ENCODE results near the gene OR2V2.
"Not testable (repeated sequence)": the region's sequence is repeated elsewhere in the genome, so short reads cannot be mapped to it uniquely, and the experiment has no call there.

OR2V2 gene

DNA sequence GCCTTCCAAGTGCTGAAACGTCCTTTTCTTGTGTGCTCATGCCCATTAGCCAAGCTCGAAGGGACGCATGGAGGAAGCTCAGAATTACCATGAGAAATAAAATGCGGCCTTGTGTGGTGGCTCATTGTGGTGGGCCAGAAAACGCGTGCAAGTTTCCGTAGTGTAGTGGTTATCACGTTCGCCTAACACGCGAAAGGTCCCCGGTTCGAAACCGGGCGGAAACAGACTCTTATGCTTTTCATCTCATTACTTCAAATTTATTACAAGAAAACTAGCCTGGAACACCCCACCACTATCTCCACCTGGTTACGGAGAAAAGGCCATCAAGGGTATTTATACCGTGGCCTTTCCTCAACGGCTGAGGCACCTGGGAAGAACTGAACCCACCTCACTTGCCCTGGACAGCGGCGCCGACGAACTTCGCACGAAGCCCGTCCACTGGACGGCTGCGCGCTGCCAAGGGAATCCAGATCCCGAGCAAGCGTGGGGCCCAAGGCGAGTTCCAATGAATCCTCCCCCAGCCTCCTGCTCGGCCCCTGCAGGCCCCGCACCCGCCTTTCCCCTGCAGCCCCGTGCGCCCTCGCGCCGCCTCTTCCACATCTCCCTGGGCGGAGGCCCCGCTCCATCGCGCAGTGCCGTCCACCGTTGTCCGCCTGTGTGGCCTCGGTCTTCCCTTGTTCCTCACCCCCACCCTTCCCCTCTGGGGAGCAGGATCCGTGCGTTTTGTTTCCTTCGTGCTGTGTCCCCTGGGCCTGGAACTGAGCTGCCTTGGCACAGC lies 22.3 kb downstream of the OR2V2 start:
- H3K9me3 Mint-ChIP-seq, H3K36me3 Mint-ChIP-seq: not testable (repeated sequence)
- Mint-ChIP-seq H3K4me1 (peaks cover 52% of the 10 kb centered on the region), H3K27me3 (peaks cover 56% of the 10 kb centered on the region), H3K27ac (peak overlapping the region; percentile 87), H3K4me3 (peak overlapping the region; percentile 42)

GRCh38 chr5:181170237-181170825 lies 22.9 kb downstream of the OR2V2 start:
- Mint-ChIP-seq H3K4me1 (peaks cover 50% of the 10 kb centered on the region), H3K27ac (peak overlapping the region; percentile 80), H3K36me3 (peaks cover 4% of the 10 kb centered on the region), H3K27me3 (peaks cover 55% of the 10 kb centered on the region), H3K9me3 (no peaks in the 10 kb centered on the region), H3K4me3 (no peak overlapping the region)

DNA sequence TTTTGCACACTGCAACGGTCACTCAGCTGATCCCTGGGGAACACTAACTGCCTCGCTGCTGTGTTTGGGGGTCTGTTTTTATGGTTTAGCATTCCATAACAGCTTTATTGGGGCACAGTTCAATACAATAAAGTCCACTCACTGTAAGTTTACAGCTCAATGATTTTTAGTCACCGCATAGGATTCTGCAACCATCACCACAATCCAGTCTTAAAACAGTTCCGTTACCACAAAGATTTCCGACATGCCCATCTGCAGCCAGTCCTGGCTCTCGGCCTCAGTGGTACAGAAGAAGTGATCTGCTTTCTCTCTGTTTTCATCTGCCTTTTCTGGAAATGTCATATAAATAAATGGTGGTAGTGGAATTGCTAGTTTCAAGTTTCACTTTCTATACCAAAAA lies 23.6 kb downstream of the OR2V2 start:
- H3K4me1 Mint-ChIP-seq, result peaks cover 46% of the 10 kb centered on the region
- no peak overlapping the region for H3K4me3 Mint-ChIP-seq
- peaks cover 4% of the 10 kb centered on the region for H3K36me3 Mint-ChIP-seq
- peak overlapping the region; percentile 47 for H3K27ac Mint-ChIP-seq
- H3K27me3 Mint-ChIP-seq, result peaks cover 49% of the 10 kb centered on the region
- H3K9me3 Mint-ChIP-seq, result no peaks in the 10 kb centered on the region

GRCh38 chr5:181171782-181172181 lies 24.4 kb downstream of the OR2V2 start:
- no peak overlapping the region for H3K4me3 Mint-ChIP-seq

DNA sequence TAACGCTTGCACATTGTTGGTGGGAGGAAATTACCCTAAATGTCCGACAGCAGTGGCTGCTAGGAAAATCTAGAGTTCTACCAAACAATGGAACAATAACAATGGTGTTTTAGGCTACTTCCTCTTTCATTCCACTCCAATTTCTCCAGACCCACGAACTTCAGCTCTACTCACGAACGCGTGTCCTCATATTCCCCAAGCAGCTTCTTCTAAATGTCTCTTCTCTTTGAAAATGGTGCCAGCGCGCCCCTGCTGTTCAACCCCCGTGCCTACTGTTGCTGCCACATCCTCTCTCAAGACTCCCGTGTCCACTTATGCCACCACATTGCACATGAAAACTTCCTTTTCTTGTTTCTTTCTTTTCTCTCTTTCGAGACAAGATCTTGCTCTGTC lies 25.6 kb downstream of the OR2V2 start:
- H3K4me3 Mint-ChIP-seq, result peak overlapping the region; percentile 79
- H3K4me1 Mint-ChIP-seq, result peaks cover 31% of the 10 kb centered on the region
- peaks cover 4% of the 10 kb centered on the region for H3K36me3 Mint-ChIP-seq
- no peaks in the 10 kb centered on the region for H3K9me3 Mint-ChIP-seq
- peak overlapping the region; percentile 95 for H3K27ac Mint-ChIP-seq
- peaks cover 31% of the 10 kb centered on the region for H3K27me3 Mint-ChIP-seq

More at GRCh38 chr5:181171782-181172181, 24.4 kb downstream of the OR2V2 start:
- Mint-ChIP-seq H3K4me1 (peaks cover 38% of the 10 kb centered on the region), H3K27ac (no peak overlapping the region), H3K36me3 (peaks cover 4% of the 10 kb centered on the region), H3K27me3 (peaks cover 42% of the 10 kb centered on the region), H3K9me3 (no peaks in the 10 kb centered on the region)

- Mint-ChIP-seq H3K27me3 (peaks cover 27% of the 10 kb centered on the region), H3K4me1 (peaks cover 31% of the 10 kb centered on the region), H3K27ac (peak overlapping the region; percentile 95), H3K4me3 (peak overlapping the region; percentile 79), H3K9me3 (no peaks in the 10 kb centered on the region), H3K36me3 (peaks cover 4% of the 10 kb centered on the region)
Measured at GRCh38 chr5:181173420-181174342, 26.3 kb downstream of the OR2V2 start.

DNA sequence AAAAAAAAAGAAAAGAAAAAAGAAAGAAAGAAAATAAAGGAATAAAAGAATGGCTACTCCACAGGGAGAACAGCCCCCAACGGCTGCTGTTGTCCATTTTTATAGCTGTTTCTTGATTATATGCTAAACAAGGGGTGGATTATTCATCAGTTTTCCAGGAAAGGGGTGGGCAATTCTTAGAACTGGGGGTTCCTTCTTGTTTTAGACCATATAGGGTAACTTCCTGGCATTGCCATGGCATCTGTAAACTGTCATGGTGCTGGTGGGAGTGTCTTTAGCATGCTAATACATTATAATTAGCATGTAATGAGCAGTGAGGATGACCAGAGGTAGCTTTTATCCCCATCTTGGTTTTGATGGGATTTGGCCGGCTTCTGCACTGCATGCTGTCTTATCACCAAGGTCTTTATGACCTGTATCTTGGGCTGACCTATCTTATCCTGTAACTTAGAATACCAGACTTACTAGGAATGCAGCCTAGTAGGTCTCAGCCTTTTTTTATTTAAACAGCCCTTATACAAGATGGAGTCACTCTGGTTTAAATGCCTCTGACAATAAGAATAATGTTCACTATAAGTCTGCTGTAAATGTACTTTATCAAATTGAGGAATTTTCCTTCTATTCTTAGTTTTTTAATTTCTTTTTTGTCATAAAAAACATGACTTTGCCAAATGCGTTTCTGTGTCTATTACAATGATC lies 29.0 kb downstream of the OR2V2 start:
- Mint-ChIP-seq H3K4me3 (no peak overlapping the region), H3K27me3 (peaks cover 13% of the 10 kb centered on the region), H3K4me1 (peaks cover 12% of the 10 kb centered on the region), H3K36me3 (no peaks in the 10 kb centered on the region), H3K27ac (no peak overlapping the region), H3K9me3 (no peaks in the 10 kb centered on the region)

- Mint-ChIP-seq H3K27me3 (peaks cover 11% of the 10 kb centered on the region), H3K27ac (peak overlapping the region; percentile 30), H3K4me1 (peaks cover 19% of the 10 kb centered on the region)
- H3K36me3 Mint-ChIP-seq, H3K4me3 Mint-ChIP-seq, H3K9me3 Mint-ChIP-seq: not testable (repeated sequence)
Measured at GRCh38 chr5:181177559-181177958, 30.2 kb downstream of the OR2V2 start.

DNA sequence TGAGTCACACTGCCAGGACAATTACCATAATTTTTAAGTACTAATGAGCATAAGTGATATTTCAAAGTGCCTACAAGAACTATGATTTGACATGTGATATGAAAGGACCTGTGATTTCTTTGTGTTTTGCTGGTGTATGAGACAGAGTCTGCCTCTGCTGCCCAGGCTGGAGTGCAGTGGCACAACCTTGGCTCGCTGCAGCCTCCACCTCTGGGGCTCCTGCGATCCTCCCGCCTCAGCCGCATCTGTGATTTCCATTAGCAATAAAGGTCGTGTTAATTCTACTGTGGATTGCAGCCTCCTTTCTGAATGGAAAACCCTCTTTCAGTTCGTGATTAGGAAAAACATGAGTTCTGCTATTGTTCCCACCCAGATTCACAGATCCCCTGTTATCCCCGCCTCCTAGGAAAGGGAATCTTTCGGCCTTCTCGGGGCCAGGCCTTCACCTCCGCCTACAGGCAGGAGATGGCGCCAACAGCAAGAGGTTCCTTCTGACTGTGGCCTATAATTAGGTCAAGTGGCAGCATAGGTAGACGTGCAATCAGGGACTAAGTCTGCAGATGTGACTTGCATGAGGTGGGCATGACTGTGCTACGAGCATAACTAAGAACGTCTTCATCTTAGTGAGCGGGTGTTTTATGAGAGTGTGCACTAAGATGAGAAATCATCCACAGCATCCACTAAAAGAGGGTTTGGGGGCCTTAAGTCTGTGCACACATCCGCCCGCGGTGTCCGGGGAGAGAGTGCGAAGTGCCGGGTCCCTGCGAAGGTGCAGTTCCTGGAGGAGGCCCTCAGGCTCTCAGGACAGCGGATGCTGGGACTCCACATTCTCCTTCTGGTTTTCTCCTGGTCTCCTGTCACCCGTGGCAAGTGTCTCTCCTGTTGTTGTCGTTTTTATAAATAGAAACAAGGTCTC lies 34.5 kb downstream of the OR2V2 start:
- H3K4me3 Mint-ChIP-seq, result peak overlapping the region; percentile 80
- peak overlapping the region; percentile 30 for H3K27ac Mint-ChIP-seq

GRCh38 chr5:181182651-181183050 lies 35.3 kb downstream of the OR2V2 start:
- Mint-ChIP-seq H3K36me3 (no peaks in the 10 kb centered on the region), H3K9me3 (no peaks in the 10 kb centered on the region), H3K27me3 (no peaks in the 10 kb centered on the region), H3K4me3 (peak overlapping the region; percentile 80), H3K4me1 (peaks cover 39% of the 10 kb centered on the region), H3K27ac (peak overlapping the region; percentile 68)

More for the DNA sequence above, 34.5 kb downstream of the OR2V2 start:
- no peaks in the 10 kb centered on the region for H3K9me3 Mint-ChIP-seq
- no peaks in the 10 kb centered on the region for H3K36me3 Mint-ChIP-seq
- no peaks in the 10 kb centered on the region for H3K27me3 Mint-ChIP-seq
- peaks cover 36% of the 10 kb centered on the region for H3K4me1 Mint-ChIP-seq

- H3K4me3 Mint-ChIP-seq, result peak overlapping the region; percentile 95
- H3K36me3 Mint-ChIP-seq, result no peaks in the 10 kb centered on the region
- peak overlapping the region; percentile 97 for H3K27ac Mint-ChIP-seq
- H3K27me3 Mint-ChIP-seq, result no peaks in the 10 kb centered on the region
- H3K4me1 Mint-ChIP-seq, result peaks cover 52% of the 10 kb centered on the region
- peaks cover 4% of the 10 kb centered on the region for H3K9me3 Mint-ChIP-seq
Measured at GRCh38 chr5:181184845-181185216, 37.4 kb downstream of the OR2V2 start.

DNA sequence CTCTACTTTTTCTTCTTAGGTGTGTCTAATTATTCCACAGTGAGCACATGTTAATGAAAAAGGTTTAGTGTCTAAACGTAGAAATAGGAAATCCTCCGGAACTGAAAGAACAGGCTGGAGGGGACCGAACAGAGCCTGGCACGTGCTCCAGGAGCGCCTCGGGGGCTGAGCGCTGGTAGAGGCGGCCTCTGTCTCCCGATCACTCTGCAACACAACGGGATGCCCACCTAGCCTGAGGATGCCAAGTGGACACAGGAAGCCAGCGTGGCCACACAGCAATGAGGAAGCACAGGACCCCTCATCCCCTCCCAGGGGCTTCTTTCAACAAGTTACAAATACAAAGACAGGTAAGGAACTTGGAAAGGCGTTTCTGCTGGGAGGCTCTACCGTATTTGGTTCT lies 38.2 kb downstream of the OR2V2 start:
- Mint-ChIP-seq H3K36me3 (no peaks in the 10 kb centered on the region), H3K27ac (peak overlapping the region; percentile 84), H3K4me3 (no peak overlapping the region)

DNA sequence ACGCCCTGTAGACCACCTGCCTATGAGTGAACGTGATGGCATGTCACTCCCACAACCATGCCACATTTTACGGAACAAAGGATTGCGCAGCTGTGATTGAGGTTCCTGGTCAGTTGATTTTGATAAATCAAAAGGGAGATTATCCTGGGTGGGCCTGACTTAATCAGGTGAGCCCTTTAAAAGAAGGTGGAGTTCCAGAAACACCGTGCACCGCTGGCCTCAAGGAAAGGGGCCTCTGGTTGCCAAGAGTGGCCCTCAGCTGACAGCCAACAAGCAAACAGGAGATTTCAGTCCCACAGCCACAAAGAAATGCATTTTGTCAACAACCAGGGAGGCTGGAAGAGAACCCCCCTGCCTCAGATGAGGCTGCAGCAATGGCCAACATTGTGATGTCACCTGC lies 38.6 kb downstream of the OR2V2 start:
- no peaks in the 10 kb centered on the region for H3K27me3 Mint-ChIP-seq
- H3K27ac Mint-ChIP-seq, result peak overlapping the region; percentile 84
- H3K36me3 Mint-ChIP-seq, result no peaks in the 10 kb centered on the region
- H3K9me3 Mint-ChIP-seq, result peaks cover 4% of the 10 kb centered on the region
- H3K4me3 Mint-ChIP-seq, result peak overlapping the region; percentile 36
- peaks cover 52% of the 10 kb centered on the region for H3K4me1 Mint-ChIP-seq

More for the DNA sequence above, 38.2 kb downstream of the OR2V2 start:
- Mint-ChIP-seq H3K9me3 (peaks cover 4% of the 10 kb centered on the region), H3K4me1 (peaks cover 52% of the 10 kb centered on the region), H3K27me3 (no peaks in the 10 kb centered on the region)

- Mint-ChIP-seq H3K9me3 (peaks cover 4% of the 10 kb centered on the region), H3K4me1 (peaks cover 50% of the 10 kb centered on the region), H3K4me3 (no peak overlapping the region), H3K27ac (peak overlapping the region; percentile 100), H3K27me3 (no peaks in the 10 kb centered on the region), H3K36me3 (no peaks in the 10 kb centered on the region)
Measured at GRCh38 chr5:181186986-181187499, 39.7 kb downstream of the OR2V2 start.

All from activated naive CD4-positive, alpha-beta T cell treated with anti-CD3 and anti-CD28 coated beads, Interleukin-2, amount 50 U/mL, for 24 hours (primary cell).